Measurements from ENCODE around the gene C16orf54. TPM values are rescaled to one million over a fixed set of nuclear protein-coding genes. Genes with fewer than 3 reads are reported as not detected.

Gene C16orf54
- total RNA-seq, 1 experiment from 2014 or later, result not detected

GRCh38 chr16:29720703-29721102 lies 25.1 kb downstream of the C16orf54 start:
- H3K4me3 Mint-ChIP-seq, result no peak overlapping the region
- no peak overlapping the region for H3K14ac ChIP-seq (ENCODE audit: insufficient read depth, low read length)
- H3K27ac Mint-ChIP-seq, result peak overlapping the region in 2 of 3 experiments; percentile 82 to 92; a peak in 5 of 7 replicates
- H3K27me3 Mint-ChIP-seq (ENCODE audit: low read depth), result no peaks in the 10 kb centered on the region; the same call in 1 of the 2 replicates
- H4K20me1 ChIP-seq (ENCODE audit: control insufficient read depth, insufficient read depth, insufficient read length), result no peaks in the 10 kb centered on the region
- no peak overlapping the region for H3K9ac ChIP-seq (ENCODE audit: extremely low read depth, insufficient read length, low read length)
- H3K23me2 ChIP-seq (ENCODE audit: insufficient read length, low read depth, low read length, poor library complexity, severe bottlenecking), result no peaks in the 10 kb centered on the region
- peaks cover 0 to 4% of the 10 kb centered on the region in 2 experiments; a peak in 1 of 5 replicates for H3K9me3 Mint-ChIP-seq
- H3K4me1 ChIP-seq (ENCODE audit: insufficient read depth, low read length), result peaks cover 2% of the 10 kb centered on the region; the same call in 1 of the 2 replicates
- H3K79me2 ChIP-seq (ENCODE audit: insufficient read depth, low read length), result peaks cover 11% of the 10 kb centered on the region; the same call in 1 of the 2 replicates
- TF ChIP-seq, protein P1, sequence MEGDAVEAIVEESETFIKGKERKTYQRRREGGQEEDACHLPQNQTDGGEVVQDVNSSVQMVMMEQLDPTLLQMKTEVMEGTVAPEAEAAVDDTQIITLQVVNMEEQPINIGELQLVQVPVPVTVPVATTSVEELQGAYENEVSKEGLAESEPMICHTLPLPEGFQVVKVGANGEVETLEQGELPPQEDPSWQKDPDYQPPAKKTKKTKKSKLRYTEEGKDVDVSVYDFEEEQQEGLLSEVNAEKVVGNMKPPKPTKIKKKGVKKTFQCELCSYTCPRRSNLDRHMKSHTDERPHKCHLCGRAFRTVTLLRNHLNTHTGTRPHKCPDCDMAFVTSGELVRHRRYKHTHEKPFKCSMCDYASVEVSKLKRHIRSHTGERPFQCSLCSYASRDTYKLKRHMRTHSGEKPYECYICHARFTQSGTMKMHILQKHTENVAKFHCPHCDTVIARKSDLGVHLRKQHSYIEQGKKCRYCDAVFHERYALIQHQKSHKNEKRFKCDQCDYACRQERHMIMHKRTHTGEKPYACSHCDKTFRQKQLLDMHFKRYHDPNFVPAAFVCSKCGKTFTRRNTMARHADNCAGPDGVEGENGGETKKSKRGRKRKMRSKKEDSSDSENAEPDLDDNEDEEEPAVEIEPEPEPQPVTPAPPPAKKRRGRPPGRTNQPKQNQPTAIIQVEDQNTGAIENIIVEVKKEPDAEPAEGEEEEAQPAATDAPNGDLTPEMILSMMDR (conservative IDR thresholded peaks at IDR 0.05), result no peak
- peaks cover 36 to 54% (median 40%) of the 10 kb centered on the region in 3 experiments for H3K36me3 Mint-ChIP-seq (ENCODE audit: insufficient read depth in 1 of 3, low read depth in 3 of 3)
- H3T11ph ChIP-seq (ENCODE audit: low read length), result no peak overlapping the region
- no CpG with 5 or more reads among the region's 5 CpGs for WGBS (ENCODE audit: extremely low coverage, insufficient read length, low lambda C conversion rate)
- no peak overlapping the region for H3K4me2 ChIP-seq (ENCODE audit: insufficient read depth, insufficient read length, low read length)
- no peak overlapping the region for H3K18ac ChIP-seq (ENCODE audit: insufficient read length, low read depth, low read length)
- no peak overlapping the region for H3K23ac ChIP-seq (ENCODE audit: insufficient read length, low read depth, low read length)
- H2BK120ac ChIP-seq (ENCODE audit: low read depth, low read length, poor library complexity, severe bottlenecking), result no peak overlapping the region
- H3K27me3 ChIP-seq (ENCODE audit: insufficient read depth, low read length), result no peaks in the 10 kb centered on the region
- no peak overlapping the region for H2AFZ ChIP-seq (ENCODE audit: low read length)
- no peak overlapping the region for H3K56ac ChIP-seq (ENCODE audit: insufficient read length, low read depth, low read length)
- H3K79me1 ChIP-seq (ENCODE audit: insufficient read depth, low read depth, low read length, poor library complexity, severe bottlenecking), result peaks cover 6% of the 10 kb centered on the region
- no peak overlapping the region for H2BK12ac ChIP-seq (ENCODE audit: insufficient read length, low read depth, low read length)
- H4K8ac ChIP-seq (replicated peaks; ENCODE audit: insufficient read length, low read depth, low read length), result no peak overlapping the region
- peaks cover 34 to 38% of the 10 kb centered on the region in 2 experiments for H3K4me1 Mint-ChIP-seq
- no peak overlapping the region for H2BK5ac ChIP-seq (ENCODE audit: insufficient read length, low read length)
- no peak overlapping the region for H4K5ac ChIP-seq (ENCODE audit: insufficient read length, low read depth, low read length)
- no peaks in the 10 kb centered on the region for H3K9me3 ChIP-seq (ENCODE audit: control insufficient read depth, low read depth, low read length)
- DNase-seq, result no peak
- no peak overlapping the region for H4K91ac ChIP-seq (ENCODE audit: insufficient read length, low read depth, low read length)
- H2AK5ac ChIP-seq (ENCODE audit: insufficient read length, low read length), result no peak overlapping the region
- no peak overlapping the region for H3K4ac ChIP-seq (ENCODE audit: low read depth, low read length)
- no peak overlapping the region for H3K27ac ChIP-seq (ENCODE audit: insufficient read length, low read depth, low read length)
- H2BK15ac ChIP-seq (ENCODE audit: low read depth, low read length), result no peak overlapping the region
- no peak overlapping the region for H2BK20ac ChIP-seq (ENCODE audit: low read depth, low read length, poor library complexity, severe bottlenecking)

Measured in H9 (cell line).